GM19467 (cell line): Measurements from ENCODE around the gene MACROH2A2.
"Not testable (repeated sequence)": the region's sequence is repeated elsewhere in the genome, so short reads cannot be mapped to it uniquely, and the experiment has no call there.

Experiments
- ATAC-seq: cut with Tn5 transposase; IDR thresholded peaks from one replicate; pipeline ENCODE4 v1.9.1; 2021; ENCODE audit warnings: mild to moderate bottlenecking, moderate library complexity; ENCODE audit not compliant: unreplicated experiment

Gene MACROH2A2

GRCh38 chr10:70066190-70066589 is 13.5 kb downstream of the MACROH2A2 start:
- ATAC-seq, result no peak

DNA sequence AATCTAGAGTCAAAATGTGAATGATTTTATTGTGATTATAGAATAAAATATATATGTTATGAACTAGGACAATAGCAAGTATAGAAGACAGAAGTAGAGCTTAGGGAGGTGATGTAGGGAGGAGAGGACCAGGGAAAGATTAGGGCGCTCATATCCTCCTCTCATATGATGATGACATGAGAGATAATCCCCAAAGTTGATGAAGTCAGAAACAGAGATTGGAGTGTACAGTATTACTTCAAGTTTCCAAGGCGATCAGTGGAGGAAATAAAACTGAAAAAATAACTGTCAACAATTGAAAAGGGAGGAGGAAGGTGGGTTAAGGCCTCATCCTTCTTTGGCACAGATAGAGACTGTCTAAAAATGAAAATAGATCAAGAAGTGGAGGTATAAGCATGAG is 14.9 kb downstream of the MACROH2A2 start:
- no peak for ATAC-seq

GRCh38 chr10:70068925-70069324 is 16.3 kb downstream of the MACROH2A2 start:
- no peak for ATAC-seq

DNA sequence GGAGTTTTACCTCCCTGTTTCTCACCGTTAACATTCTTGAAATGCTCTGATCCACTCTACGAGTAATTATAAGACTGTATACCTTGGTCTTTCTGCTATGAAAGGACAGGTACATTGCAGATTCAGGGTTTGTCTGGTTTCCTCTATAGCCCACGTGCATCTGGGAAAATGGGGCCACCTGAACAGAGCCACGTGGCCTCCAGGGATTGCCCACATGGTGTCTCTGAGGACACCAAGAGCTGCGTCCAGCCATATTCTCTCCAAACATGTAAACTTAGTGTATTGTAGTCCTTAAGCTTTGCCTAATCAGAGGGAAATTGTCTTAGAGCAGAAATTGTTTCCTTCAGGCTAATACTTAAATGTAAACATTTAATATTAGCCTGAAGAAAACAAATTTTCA is 16.7 kb downstream of the MACROH2A2 start:
- ATAC-seq, result no peak

DNA sequence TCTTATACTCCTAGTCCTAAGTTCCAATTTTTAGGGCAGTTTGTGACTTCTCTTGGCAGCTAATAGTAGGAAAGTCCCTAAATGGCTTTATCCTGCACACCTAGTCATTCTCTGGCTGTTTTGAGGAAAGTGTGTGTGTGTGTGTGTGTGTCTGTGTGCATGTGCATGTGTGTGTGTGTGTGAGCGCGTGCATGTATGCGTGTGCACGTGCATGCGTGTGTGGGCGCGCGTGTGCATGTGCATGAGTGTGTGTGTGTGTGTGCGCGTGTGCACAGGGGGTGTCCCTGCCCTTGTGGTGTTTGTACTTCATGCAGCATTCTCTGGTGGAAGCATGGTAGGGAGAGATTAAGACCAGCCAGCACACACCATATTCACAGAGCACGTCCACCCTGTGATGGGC is 18.2 kb downstream of the MACROH2A2 start:
- ATAC-seq, result no peak

DNA sequence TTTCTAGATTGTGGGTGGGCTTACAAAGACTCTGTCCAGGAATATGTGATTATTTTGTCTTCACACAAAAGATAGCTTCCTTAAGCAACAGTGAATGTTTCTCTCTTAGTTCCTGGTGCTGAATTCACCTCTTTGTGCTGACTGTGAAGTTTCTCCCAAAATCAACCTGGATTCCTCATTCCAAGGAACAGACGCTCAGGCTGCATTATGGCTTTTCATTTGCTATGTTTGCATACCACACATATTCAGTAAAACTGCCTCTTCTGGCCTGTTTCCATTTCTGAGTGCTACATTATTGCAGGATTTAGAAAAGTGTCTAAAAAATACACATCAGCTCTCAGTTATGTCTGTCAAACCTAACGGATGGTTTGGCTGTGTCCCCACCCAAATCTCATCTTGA is 21.5 kb downstream of the MACROH2A2 start:
- no peak for ATAC-seq

- no peak for ATAC-seq
These were observed 22.3 kb downstream of the MACROH2A2 start for GRCh38 chr10:70074971-70075370.

- no peak for ATAC-seq
These were observed 25.7 kb downstream of the MACROH2A2 start for GRCh38 chr10:70078329-70078728.

- ATAC-seq, result no peak
These were observed 26.3 kb downstream of the MACROH2A2 start for GRCh38 chr10:70078937-70079336.

GRCh38 chr10:70080789-70081188 is 28.1 kb downstream of the MACROH2A2 start:
- ATAC-seq, result not testable (repeated sequence)

DNA sequence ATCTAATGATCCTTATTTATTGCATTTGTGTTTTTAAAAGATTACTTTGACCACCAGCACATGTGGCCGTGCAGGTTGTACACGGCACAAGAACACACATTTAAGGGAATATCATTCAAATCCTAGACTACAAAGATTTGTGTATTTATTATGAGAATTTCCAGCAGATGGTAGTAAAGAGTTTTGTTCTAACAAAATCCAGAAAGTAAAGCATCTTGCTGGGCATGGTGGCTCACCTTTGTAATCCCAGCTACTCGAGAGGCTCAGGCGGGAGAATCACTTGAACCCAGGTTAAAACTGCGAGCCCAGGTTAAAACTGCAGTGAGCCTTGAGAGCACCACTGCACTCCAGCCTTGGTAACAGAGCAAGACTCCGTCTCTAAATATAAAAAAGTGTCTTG is 31.5 kb downstream of the MACROH2A2 start:
- ATAC-seq, result no peak

GRCh38 chr10:70085975-70086613 is 33.4 kb downstream of the MACROH2A2 start:
- no peak for ATAC-seq

GRCh38 chr10:70087616-70088307 is 35.1 kb downstream of the MACROH2A2 start:
- ATAC-seq, result no peak

GRCh38 chr10:70088308-70088698 is 35.7 kb downstream of the MACROH2A2 start:
- no peak for ATAC-seq

GRCh38 chr10:70090013-70090412 is 37.4 kb downstream of the MACROH2A2 start:
- no peak for ATAC-seq

GRCh38 chr10:70090951-70091350 is 38.3 kb downstream of the MACROH2A2 start:
- ATAC-seq, result no peak

DNA sequence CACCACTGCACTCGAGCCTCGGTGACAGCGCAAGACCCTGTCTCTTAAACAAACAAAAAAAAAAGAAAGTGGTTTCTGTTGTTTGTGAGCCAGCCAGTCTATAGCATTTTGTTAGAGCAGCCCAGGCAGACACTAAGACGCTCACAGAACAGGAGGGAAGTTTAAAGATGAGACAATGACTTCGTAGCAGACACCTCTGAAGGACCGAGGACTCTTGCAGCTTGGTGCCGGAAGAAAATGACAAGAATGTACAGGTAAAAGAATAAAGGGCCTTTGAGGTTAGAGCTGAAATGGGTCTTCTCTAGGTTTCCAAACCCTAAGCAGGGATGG is 39.7 kb downstream of the MACROH2A2 start:
- ATAC-seq, result no peak

DNA sequence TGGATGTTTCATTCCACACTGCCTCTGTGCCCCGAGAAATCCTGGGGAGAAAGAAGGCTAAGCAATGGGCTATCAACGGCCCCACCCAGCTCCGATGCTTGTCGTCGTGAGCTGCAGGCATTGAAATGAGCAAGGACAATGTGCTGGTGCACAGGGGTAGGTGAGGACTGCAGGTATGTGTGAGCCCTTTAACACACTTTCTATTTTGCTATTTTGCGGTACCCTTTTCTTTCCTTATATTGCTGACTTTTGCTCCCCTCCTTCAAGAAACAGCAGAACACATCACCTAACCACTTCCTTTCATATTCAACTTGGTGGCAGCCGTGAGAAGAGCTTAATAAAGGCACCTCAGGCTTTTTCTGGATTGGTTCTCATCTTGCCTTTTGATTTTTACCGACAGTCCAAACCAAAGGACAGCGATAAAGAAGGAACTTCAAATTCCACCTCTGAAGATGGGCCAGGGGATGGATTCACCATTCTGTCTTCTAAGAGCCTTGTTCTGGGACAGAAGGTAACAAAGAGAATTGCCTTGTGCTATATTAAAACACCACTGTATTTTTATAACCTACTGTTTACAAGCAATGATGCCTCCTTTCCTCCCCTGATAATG is 40.8 kb downstream of the MACROH2A2 start:
- ATAC-seq, result no peak

GRCh38 chr10:70094250-70094649 is 41.6 kb downstream of the MACROH2A2 start:
- ATAC-seq, result no peak

DNA sequence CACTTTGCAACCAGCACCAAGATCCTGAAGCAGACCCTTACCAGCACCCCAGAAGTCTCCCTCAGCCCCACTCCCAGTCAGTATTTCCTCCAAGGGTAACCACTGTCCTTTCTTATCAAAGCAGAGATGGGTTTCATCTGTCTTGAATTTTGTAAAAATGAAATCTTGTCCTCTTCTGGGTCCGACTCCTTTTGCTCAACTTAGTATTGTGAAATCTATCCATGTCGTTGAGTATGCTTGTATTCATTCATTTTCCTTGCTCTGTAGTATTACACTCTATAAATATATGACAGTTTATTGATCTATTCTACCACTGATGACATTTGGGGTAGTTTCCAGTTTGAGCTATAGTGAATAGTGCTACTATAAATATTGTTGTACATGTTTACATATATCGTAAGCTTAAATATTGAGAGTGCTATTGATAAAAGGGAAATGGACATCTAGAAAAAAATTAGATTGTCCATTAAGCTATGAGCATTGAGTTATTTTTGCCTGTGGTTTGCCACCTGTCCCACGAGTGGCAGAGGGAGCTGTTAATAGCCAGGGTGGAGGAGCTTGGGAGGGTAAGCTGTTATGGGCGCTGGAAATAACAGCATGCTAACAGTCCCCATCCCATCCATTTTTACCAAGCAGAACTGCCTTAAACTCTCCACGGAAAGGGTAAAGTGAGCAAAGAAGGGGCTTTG is 43.5 kb downstream of the MACROH2A2 start:
- ATAC-seq, result no peak

DNA sequence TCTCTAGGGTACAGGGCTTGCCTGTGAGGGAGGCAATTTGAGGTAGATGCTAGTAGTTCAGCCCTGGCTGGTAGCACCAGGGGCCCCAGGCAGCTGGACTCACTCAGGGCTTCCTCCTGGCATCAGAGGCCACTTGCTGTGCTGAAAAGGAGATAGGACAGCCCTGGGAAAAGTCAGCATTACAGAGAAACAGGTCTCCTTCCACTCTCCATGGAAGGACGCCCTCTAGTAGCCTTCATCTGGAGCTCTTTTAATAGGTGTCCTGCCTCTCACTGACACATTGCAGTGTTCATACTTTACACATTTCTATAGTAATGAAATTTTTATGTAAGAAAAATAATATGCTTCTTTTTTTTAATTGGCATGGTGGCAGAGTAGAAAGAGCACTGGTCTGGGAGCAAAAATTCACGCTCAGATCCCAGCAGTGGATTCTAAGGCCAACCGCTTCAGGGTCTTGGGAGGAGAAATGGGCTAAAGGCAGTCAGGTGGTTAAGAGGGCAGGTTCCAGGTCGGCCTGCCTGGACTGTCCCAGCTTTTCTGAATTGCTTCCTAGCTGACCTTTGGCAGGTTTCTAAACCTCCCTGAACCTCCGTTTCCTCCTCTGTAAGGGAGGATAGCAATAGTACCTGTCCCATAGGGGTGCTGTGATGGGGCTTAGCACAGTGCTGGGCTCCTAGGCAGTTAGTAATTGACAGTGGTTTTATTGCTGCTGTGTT is 44.2 kb downstream of the MACROH2A2 start:
- ATAC-seq, result no peak
